Keratinocyte (primary cell): ENCODE results near the gene CHAMP1. TPM values are rescaled to one million over a fixed set of nuclear protein-coding genes. Genes with fewer than 3 reads are reported as not detected.

Experiments
- DNase-seq: peaks from one replicate; pipeline ENCODE4 v3.0.0-alpha.2; 2011; ENCODE audit warnings: low read depth, missing footprints, low spot score
- FAIRE-seq: peaks from 2 replicates; lab custom pipeline; 2011; peaks lifted over from hg19 to GRCh38; lab: Jason Lieb, UNC
- H2AFZ ChIP-seq: 2 replicates; pipeline ENCODE4 v1.6.0; 2012; ENCODE audit warnings: low read length, control low read depth, inconsistent platforms; ENCODE audit not compliant: control insufficient read depth
- H3K27ac ChIP-seq: 2 replicates; pipeline ENCODE4 v1.5.1; 2011; ENCODE audit warnings: low read length; ENCODE audit not compliant: control insufficient read depth, insufficient read depth
- H3K27me3 ChIP-seq: 3 replicates; pipeline ENCODE4 v1.6.0; 2011; ENCODE audit warnings: low read length; ENCODE audit not compliant: control insufficient read depth, insufficient read depth; ENCODE audit errors: extremely low read depth
- H3K36me3 ChIP-seq, 2 experiments: 2 replicates in 1 of 2; 3 replicates in 1 of 2; pipeline ENCODE4 v1.5.1; 2011; ENCODE audit warnings: low read length in 2 of 2, mild to moderate bottlenecking in 1 of 2; ENCODE audit not compliant: control insufficient read depth in 2 of 2, insufficient read depth in 2 of 2; ENCODE audit errors: extremely low read depth in 1 of 2
- H3K4me1 ChIP-seq: 3 replicates; pipeline ENCODE4 v1.5.1; 2011; ENCODE audit warnings: low read length; ENCODE audit not compliant: control insufficient read depth, insufficient read depth; ENCODE audit errors: extremely low read depth
- H3K4me2 ChIP-seq: 3 replicates; pipeline ENCODE4 v1.6.0; 2011; ENCODE audit warnings: low read depth, low read length; ENCODE audit not compliant: control insufficient read depth, insufficient read depth; ENCODE audit errors: extremely low read depth
- H3K4me3 ChIP-seq, 3 experiments: fragments of 200-600 bp in 1 of 3; sonication (generic) in 1 of 3; 2 replicates in 2 of 3; 3 replicates in 1 of 3; pipeline ENCODE4 v1.5.1; 2011 to 2016; ENCODE audit warnings: low read length in 3 of 3, mild to moderate bottlenecking in 3 of 3, control low read depth in 2 of 3, inconsistent platforms in 1 of 3, low read depth in 1 of 3, mixed read lengths in 1 of 3, mixed run types in 1 of 3, moderate library complexity in 1 of 3; ENCODE audit not compliant: control insufficient read depth in 2 of 3, insufficient read depth in 2 of 3; ENCODE audit errors: extremely low read depth in 1 of 3
- H3K79me2 ChIP-seq: 2 replicates; pipeline ENCODE4 v1.6.0; 2012; ENCODE audit warnings: low read length; ENCODE audit not compliant: control insufficient read depth, insufficient read depth
- H3K9ac ChIP-seq: 3 replicates; pipeline ENCODE4 v1.6.0; 2011; ENCODE audit warnings: low read length; ENCODE audit not compliant: control insufficient read depth, insufficient read depth; ENCODE audit errors: extremely low read depth
- H3K9me1 ChIP-seq: 3 replicates; pipeline ENCODE4 v1.6.0; 2011; ENCODE audit warnings: low read length; ENCODE audit not compliant: control insufficient read depth, insufficient read depth; ENCODE audit errors: extremely low read depth
- H3K9me3 ChIP-seq: 2 replicates; pipeline ENCODE4 v1.5.1; 2012; ENCODE audit warnings: low read depth, low read length; ENCODE audit not compliant: control insufficient read depth
- H4K20me1 ChIP-seq: 3 replicates; pipeline ENCODE4 v1.6.0; 2011; ENCODE audit warnings: low read length; ENCODE audit not compliant: control insufficient read depth, insufficient read depth; ENCODE audit errors: extremely low read depth
- EZH2 ChIP-seq: IDR thresholded peaks from one replicate; pipeline ENCODE4 v1.6.1; 2012; ENCODE audit warnings: inconsistent platforms, mild to moderate bottlenecking, low read length, moderate library complexity
- dilution Hi-C: fragments of 300-500 bp; cut with MboI; formaldehyde crosslinking; loops from one replicate; pipeline ENCODE4 v1.7.0; 2020; ENCODE audit warnings: low sequenced_read_pairs; ENCODE audit not compliant: extremely low pct_ligation_motif_present
- polyA plus RNA-seq, 5 experiments: library from polyadenylated mRNA; depleted of rRNA in 3 of 5; stranded (reverse) in 3 of 5; stranded (forward) in 1 of 5; unstranded in 1 of 5; fragments of >200 nt; gene quantifications; 1 replicate in 1 of 5; 2 replicates in 3 of 5; 3 replicates in 1 of 5; pipeline versions ENCODE4 v1.2.1 to v1.2.3, GENCODE V29; 2011 to 2012; ENCODE audit warnings: missing spikeins in 2 of 5, low read depth in 1 of 5, low replicate concordance in 1 of 5
- TF ChIP-seq, protein P1 (sequence below), 3 experiments: IDR thresholded peaks in 1 of 3; conservative IDR thresholded peaks in 1 of 3; optimal IDR thresholded peaks in 1 of 3; 2 replicates in 2 of 3; 3 replicates in 1 of 3; pipeline versions ENCODE3 to v1.5.1; 2011; ENCODE audit warnings: low read length in 3 of 3, mild to moderate bottlenecking in 3 of 3, moderate library complexity in 2 of 3, control low read depth in 1 of 3, inconsistent platforms in 1 of 3; ENCODE audit not compliant: insufficient read depth in 2 of 3; ENCODE audit errors: extremely low read depth in 1 of 3

The CHAMP1 gene
- polyA plus RNA-seq, 1 donor (not counting 4 experiments of a cell fraction or from before 2014, with no cell fraction given): 14.2 TPM

- H3K27me3 ChIP-seq: no peaks in the 10 kb centered on the region
- peaks cover 25 to 28% of the 10 kb centered on the region in 2 experiments for H3K36me3 ChIP-seq
- no peak overlapping the region for H3K9ac ChIP-seq
- no peak for FAIRE-seq
- no peaks in the 10 kb centered on the region for H3K9me3 ChIP-seq
- TF ChIP-seq, protein P1, sequence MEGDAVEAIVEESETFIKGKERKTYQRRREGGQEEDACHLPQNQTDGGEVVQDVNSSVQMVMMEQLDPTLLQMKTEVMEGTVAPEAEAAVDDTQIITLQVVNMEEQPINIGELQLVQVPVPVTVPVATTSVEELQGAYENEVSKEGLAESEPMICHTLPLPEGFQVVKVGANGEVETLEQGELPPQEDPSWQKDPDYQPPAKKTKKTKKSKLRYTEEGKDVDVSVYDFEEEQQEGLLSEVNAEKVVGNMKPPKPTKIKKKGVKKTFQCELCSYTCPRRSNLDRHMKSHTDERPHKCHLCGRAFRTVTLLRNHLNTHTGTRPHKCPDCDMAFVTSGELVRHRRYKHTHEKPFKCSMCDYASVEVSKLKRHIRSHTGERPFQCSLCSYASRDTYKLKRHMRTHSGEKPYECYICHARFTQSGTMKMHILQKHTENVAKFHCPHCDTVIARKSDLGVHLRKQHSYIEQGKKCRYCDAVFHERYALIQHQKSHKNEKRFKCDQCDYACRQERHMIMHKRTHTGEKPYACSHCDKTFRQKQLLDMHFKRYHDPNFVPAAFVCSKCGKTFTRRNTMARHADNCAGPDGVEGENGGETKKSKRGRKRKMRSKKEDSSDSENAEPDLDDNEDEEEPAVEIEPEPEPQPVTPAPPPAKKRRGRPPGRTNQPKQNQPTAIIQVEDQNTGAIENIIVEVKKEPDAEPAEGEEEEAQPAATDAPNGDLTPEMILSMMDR (optimal IDR thresholded peaks at IDR 0.05 in 1 of 3, IDR thresholded peaks at IDR 0.05 in 1 of 3, conservative IDR thresholded peaks at IDR 0.05 in 1 of 3; ENCODE audit: extremely low read depth in 1 of 3, insufficient read depth in 2 of 3, low read length in 3 of 3): no peak
- no peaks in the 10 kb centered on the region for H4K20me1 ChIP-seq
- H3K4me3 ChIP-seq: no peak overlapping the region
- H3K4me1 ChIP-seq: no peaks in the 10 kb centered on the region
- peaks cover 3% of the 10 kb centered on the region for H3K79me2 ChIP-seq
- H3K4me2 ChIP-seq: no peak overlapping the region
- no peaks in the 10 kb centered on the region for H3K9me1 ChIP-seq
- dilution Hi-C loops: no loop called here
- DNase-seq: no peak
- H2AFZ ChIP-seq: no peak overlapping the region
- no peak overlapping the region for H3K27ac ChIP-seq
Measured at GRCh38 chr13:114325729-114326128, 11.4 kb downstream of the CHAMP1 start.

DNA sequence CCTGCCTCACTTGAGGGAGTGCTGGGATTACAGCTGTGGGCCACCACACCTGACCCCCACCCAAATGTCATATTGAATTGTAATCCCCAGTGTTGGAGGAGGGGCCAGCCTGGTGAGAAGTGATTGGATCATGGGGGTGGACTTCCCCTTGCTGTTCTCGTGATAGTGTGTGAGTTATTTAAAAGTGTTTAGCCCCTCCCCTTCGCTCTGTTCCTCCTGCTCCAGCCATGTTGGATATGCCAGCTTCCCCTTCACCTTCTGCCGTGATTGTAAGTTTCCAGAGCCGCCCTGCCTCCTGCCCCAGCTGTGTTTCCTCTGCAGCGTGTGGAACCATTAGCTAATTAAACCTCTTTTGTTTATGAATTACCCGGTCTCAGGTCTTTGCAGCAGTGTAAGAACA is 13.7 kb downstream of the CHAMP1 start:
- Histone ChIP-seq H3K9ac (no peak overlapping the region), H3K4me1 (no peaks in the 10 kb centered on the region), H3K79me2 (no peaks in the 10 kb centered on the region), H3K9me3 (no peaks in the 10 kb centered on the region), H3K9me1 (no peaks in the 10 kb centered on the region), H3K27ac (no peak overlapping the region), H4K20me1 (no peaks in the 10 kb centered on the region), H3K36me3 (peaks cover 12 to 22% of the 10 kb centered on the region in 2 experiments), H3K4me2 (no peak overlapping the region), H2AFZ (no peak overlapping the region), H3K4me3 (no peak overlapping the region), H3K27me3 (no peaks in the 10 kb centered on the region)
- FAIRE-seq: no peak
- dilution Hi-C loops: no loop called here
- no peak for DNase-seq
- TF ChIP-seq, protein P1 (optimal IDR thresholded peaks at IDR 0.05 in 1 of 3, IDR thresholded peaks at IDR 0.05 in 1 of 3, conservative IDR thresholded peaks at IDR 0.05 in 1 of 3; ENCODE audit: extremely low read depth in 1 of 3, insufficient read depth in 2 of 3, low read length in 3 of 3): no peak
- TF ChIP-seq EZH2: no peak
